HG02852 (cell line): ENCODE results near the gene PTGES.
"Not testable (repeated sequence)": the region's sequence is repeated elsewhere in the genome, so short reads cannot be mapped to it uniquely, and the experiment has no call there.

Experiments
- ATAC-seq: cut with Tn5 transposase; IDR thresholded peaks from one replicate; pipeline ENCODE4 v1.9.1; 2021; ENCODE audit warnings: mild to moderate bottlenecking, moderate library complexity; ENCODE audit not compliant: unreplicated experiment

The PTGES gene

DNA sequence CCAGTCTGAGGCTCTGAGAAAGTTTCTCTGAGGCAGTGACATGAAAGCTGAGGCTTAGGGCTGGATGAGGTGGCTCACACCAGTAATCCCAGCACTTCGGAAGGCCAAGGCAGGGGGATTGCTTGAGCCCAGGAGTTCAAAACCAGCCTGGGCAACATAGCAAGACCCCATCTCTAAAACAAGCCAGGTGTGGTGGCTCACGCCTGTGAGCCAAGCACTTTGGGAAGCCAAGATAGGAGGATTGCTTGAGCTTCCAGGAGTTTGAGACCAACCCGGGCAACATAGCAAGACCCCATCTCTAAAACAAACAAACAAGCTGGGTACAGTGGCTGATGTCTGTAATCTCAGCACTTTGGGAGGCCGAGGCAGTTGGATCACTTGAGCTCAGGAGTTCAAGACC, 3.8 kb downstream of the PTGES start:
- not testable (repeated sequence) for ATAC-seq

DNA sequence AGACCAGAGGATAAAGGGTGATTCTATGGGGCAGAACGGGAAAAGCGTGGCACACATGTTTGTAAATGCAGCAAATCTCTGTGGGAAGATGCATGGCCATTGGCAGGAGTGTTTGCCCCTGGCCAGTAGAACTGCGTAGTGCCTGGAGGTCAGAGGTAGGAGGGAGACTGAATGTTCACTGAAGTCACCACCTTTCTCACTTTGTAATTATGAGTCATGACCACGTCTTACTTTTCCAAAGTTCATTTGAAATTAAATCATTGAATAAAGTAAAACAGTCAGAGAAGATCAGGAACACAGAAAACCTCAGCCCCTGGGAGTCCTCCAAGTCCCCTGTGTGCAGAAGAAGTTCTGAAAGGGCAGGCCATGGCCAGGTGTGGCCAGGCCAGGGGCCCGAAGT, 4.6 kb downstream of the PTGES start:
- ATAC-seq: no peak

GRCh38 chr9:129746092-129746777, 6.6 kb downstream of the PTGES start:
- no peak for ATAC-seq

GRCh38 chr9:129745200-129745599, 7.6 kb downstream of the PTGES start:
- no peak for ATAC-seq

- ATAC-seq: no peak
Observed at GRCh38 chr9:129740666-129741464, 12.0 kb downstream of the PTGES start.

- ATAC-seq: no peak
Observed at GRCh38 chr9:129740174-129740573, 12.7 kb downstream of the PTGES start.

DNA sequence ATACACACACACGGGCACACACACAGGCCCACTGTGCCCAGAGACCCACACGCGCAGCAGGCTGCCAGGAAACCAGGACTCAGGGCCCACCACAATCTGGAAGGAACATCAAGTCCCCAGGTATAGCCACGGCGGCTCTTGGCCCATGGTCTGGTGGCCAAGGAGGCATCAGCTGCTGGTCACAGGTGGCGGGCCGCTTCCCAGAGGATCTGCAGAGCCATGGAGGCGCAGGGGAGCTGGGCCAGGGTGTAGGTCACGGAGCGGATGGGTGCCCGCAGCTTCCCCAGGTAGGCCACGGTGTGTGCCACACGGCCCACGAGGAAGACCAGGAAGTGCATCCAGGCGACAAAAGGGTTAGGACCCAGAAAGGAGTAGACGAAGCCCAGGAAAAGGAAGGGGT, 13.4 kb downstream of the PTGES start:
- ATAC-seq: no peak

- ATAC-seq: peak; percentile 64
Observed at GRCh38 chr9:129737479-129738274, 15.2 kb downstream of the PTGES start.

DNA sequence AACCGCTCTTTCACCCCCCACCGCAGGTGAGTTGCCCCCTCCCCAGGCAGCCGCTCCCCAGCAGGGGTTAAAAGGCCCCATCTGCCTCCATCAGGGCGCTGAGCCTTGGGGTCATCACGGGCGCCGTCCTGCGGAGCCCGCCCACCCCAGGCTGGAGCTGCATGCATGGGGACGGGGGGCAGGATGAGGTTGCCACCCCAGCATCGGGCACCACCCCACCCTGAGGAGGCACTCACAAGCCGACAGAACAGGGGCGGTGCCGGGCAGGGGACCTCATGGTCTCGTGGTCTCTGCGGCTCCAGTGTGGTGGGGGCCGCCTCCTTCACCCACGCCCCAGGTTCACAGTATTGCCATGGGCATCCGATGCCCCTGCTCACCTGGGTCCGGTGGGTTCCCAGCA, 16.5 kb downstream of the PTGES start:
- no peak for ATAC-seq

- ATAC-seq: no peak
Observed at GRCh38 chr9:129735546-129735945, 17.3 kb downstream of the PTGES start.

GRCh38 chr9:129733632-129733953, 19.2 kb downstream of the PTGES start:
- ATAC-seq: no peak

DNA sequence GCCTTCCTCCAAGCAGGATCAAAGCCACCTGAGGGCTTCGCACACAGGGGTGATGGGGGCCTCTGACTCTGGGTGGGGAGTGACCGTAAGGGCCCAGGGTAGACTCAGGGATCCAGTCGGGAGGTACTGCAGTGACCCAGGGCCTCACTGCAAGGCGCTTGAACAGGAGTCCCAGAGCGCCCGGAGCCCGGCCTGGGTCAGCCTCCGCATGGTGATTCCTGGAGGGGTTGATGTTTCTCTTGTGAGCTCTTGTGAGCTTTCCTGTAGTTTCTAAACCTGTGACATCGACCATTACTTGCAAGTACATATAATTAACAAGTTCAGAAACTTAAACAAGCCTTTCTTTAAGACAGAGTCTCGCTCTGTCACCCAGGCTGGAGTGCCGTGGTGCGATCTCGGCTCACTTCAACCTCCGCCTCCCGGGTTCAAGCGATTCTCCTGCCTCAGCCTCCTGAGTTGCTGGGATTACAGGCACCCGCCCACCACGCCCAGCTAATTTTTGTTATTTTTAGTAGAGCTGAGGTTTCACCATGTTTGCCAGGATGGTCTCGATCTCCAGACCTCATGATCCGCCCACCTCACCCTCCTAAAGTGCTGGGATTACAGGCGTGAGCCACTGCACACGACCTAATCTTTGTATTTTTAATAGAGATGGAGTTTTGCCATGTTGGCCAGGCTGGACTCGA, 19.8 kb downstream of the PTGES start:
- no peak for ATAC-seq

- no peak for ATAC-seq
Observed at GRCh38 chr9:129732100-129732499, 20.7 kb downstream of the PTGES start.

- ATAC-seq: no peak
Observed at GRCh38 chr9:129731477-129732085, 21.3 kb downstream of the PTGES start.

DNA sequence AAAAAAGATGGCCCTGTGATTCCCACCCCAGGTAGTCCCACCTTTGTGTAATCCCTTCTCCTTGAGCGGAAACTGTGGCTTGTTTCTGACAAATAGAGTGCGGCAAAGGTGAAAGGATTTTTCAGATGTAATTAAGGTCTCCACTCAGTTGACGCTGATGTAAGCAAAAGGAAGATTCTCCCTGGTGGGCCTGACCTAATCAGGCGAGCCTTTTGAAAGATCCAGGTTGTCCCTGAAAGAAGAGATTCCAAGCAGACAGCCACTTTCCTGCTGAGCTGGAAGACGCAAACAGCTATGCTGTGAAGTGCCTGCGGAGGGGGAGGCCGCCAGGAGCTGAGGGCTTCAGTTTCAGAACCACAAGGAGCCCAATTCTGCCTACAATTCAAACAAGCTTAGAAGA, 24.1 kb downstream of the PTGES start:
- no peak for ATAC-seq

- ATAC-seq: no peak
Observed at GRCh38 chr9:129726322-129727160, 26.3 kb downstream of the PTGES start.

- no peak for ATAC-seq
Observed at GRCh38 chr9:129725795-129726251, 27.0 kb downstream of the PTGES start.

DNA sequence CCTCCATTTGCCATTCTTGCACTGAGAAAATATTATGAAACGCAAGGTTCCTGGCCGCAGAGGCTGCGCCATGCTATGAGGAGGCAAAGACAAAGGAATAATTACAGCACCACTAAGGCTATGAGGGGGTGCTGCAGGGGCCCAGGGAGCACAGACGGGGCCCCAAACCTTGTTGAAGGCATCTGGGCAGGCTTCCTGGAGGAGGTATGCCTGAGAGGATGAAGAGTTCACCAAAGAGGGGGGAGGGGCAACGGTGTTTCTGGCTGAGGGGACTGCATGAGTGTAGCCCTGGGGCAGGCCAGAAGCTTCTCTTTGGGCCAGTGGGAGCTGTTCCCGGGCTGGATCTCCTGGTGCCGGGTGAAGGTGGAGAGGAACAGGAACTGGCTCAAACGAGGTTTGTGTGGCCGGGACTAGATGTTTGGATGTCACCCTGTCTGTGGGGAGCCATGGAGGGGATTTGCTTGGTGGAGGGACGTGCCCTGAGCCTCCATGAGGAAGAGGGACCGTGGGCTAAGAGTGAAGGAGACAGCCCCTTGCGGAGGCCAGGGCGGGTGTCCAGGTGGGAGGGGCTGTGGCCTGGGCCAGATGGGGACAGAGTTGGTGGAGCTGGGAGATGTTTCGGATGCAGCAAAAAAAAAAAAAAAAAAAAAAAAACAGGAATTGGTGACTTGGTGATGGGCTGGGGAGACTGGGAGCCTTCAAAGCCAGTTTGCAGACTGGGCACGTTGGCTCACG, 28.2 kb downstream of the PTGES start:
- ATAC-seq: no peak

DNA sequence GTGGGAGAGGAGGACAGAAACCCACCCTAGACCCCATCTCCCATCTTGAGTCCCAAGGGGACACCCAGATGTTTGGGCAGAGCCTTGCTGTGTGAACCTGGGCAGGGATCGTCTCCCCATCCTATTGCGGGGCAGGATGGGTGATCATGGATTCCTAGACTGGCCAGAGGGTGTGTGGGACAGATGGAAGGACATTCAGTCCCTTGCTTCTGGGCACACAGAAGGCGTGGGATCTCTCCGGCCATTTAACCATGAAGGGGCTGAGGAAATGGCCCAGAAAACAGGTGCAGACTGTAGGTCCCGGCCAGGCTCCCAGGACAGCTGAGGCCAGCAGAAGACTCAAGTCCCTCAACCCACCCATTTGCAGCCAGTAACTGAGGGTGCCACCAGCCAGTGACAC, 29.9 kb downstream of the PTGES start:
- ATAC-seq: no peak
